HG02973 (cell line): ENCODE results near the gene SPECC1.
"Not testable (repeated sequence)": the region's sequence is repeated elsewhere in the genome, so short reads cannot be mapped to it uniquely, and the experiment has no call there.

Source experiments
- ATAC-seq: cut with Tn5 transposase; IDR thresholded peaks from one replicate; pipeline ENCODE4 v1.9.1; 2021; ENCODE audit warnings: moderate library complexity; ENCODE audit not compliant: unreplicated experiment

The SPECC1 gene

DNA sequence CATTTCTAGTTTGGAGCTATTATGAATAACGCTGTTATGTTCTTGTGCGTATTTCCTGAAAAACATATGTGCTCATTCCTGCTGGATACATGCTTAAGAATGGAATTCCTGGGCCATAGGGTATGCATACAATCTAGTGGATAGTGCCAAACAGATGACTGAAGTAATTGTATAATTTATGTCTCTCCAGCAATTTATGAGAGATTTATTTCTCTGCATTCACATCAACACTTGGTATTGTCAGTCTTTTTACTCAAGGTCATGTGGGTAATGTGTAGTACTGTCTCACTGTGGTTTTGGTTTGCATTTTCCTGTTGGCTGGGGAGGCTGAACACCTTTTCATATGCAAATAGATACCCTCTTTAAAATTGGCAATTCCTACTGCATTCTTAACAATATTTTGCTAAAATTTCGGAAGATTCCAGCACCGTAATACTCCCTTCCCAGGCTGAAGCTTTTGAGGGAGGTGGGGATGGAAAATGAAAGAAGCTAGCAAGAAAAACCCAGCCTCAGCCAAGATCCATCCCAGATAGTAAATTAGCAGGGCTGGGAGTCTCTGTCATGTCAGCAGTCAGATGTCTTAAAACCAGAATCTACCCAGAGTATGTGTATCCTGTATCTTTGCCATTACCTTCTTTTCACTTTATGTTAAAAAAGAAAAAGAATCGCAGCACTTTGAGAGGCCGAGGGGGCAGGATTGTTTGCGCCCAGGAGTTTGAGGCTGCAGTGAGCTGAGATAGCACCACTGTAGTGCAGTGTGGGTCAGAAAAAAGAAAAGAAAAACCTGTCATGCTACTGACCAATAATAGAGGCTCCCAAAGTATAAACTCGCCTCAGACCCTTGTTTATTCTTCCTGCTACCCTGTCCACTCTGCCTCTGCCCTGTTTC, 253.3 kb downstream of the SPECC1 start:
- ATAC-seq, result no peak

DNA sequence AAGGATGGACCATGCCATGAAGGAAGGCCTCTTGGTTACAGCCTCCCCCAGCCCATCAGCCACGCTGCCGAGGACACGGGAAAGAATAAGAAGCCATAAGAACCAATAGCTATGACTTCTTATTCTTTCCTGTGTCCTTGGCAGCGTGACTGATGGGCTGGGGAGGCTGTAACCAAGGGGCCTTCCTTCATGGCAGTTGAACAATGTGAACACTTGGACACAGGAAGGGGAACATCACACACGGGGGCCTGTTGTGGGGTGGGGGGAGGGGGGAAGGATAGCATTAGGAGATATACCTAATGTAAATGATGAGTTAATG, 253.9 kb downstream of the SPECC1 start:
- ATAC-seq, result not testable (repeated sequence)

DNA sequence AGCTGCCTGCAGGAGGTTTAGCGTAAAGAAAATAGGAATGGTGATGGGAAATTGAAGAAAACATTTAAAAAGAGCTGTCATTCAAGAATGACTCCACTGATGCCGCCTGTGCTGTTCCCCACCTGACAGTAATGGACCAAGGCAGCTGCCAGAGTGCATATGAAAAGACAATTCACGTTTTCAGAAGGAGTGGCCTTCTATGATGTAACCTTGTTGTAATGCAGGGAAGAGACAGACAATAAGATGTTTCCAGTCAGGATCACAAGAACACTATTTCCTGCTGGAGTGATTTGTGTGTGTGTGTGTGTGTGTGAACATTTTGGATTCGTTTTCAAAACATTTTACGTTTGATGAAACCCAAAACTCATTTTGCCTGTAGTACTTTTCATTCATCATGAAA, 254.4 kb downstream of the SPECC1 start:
- ATAC-seq, result no peak

DNA sequence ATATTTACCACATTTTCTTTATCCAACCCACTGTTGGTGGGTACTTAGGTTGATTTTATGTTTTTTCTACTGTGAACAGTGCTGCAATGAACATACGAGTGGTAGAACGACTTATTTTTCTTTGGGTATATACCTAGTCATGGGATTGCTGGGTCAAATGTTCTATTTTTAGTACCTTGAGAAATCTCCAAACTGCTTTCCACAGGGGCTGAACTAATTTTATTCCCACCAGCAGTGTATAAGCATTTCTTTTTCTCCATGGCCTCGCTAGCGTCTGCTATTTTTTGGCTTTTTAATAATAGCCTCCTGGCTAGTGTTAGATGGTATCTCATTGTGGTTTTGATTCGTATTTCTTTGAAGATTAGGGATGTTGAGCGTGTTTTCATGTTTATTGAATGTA, 255.8 kb downstream of the SPECC1 start:
- ATAC-seq, result no peak

DNA sequence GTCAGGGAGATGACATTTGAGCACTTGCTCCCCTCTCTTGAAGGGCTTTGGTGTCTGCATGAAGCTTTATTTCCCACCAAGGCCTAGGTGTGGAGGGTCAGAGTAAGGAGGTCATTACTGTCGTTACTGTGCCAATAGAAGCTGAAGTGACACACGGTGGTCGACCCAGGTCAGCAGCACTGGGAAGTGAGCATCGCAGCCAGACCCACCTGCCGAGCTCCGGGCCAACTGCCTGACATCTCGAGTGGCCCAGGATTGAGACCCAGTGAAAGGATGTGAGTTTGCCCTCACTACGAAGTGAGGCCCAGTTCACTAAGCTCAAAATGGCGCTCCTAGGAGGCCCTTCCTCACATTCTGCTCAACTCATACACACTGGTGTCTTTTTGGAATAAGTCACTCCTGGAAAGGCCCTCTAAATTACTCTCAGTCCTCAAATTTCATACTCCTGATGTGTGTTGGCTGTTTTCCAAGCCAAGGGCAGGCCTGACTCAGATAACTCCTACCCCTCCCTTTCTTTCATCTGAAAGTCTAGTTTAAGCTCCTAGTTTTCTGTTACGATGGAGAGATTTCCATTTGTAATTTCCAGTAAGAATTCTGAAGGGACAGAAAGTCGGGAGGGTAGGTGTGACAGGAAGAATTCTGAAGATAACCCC, 257.8 kb downstream of the SPECC1 start:
- ATAC-seq, result no peak

DNA sequence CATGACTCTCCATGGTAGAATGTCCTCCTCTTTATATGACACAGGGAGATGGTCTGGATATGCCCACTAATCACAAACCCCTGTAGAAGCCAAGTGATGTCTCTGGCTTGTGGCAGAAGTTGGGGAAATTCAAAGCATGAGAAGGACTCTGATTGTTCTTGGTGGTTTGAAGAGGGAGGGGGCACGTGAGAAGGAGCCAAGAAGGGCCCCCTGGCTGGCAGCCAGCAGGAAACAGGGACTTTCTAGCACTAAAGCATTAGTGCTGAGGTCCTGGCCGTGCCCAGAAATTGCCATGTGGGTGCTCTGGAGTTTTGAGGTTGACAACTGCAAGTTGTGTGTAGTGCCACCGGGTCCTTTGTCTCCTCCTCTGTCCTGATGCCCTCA, 258.3 kb downstream of the SPECC1 start:
- no peak for ATAC-seq

DNA sequence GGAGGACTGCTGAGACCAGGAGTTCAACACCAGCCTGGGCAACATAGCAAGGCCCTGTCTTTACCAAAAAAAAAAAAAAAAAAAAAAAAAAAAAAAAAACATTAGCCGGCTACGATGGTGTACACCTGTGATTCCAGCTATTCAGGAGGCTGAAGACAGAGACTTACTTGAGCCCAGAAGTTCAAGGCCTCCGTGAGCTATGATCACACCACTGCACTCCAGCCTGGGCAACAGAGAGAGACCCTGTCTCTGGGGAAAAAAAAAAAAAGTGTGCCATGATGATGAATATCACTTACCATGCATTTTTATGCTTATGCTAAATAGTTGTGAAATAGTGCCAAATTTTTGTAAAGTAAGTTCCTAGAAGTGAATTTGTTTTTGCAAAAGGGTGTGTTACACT, 261.2 kb downstream of the SPECC1 start:
- ATAC-seq, result no peak

DNA sequence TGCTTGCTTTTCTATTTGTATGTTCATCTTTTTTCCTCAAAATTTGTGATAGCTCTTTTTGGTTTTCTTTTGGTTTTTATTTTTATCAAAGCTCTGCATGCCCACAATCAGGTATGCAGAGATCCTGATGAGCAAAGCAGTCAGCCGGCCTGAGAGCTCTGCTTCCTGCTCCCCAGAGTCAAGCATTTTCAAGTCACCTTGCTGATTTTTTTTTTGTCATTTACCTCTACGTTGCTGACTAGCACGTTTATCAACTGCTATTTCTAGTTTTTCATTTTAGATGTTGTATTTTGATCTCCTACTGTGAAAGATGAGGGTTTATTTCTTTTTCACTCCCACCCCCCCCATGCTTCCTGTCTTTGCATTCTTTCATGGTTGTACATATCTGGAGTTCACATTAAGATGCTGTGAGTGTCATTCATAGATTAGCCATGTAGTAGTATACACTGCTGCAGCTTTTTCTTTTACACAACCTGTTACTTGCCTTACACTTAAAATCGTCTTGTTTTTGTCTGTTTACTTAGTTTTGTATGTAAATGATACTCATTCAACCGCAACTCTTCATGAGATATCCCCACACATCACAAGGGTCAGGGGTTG, 262.0 kb downstream of the SPECC1 start:
- ATAC-seq, result no peak

DNA sequence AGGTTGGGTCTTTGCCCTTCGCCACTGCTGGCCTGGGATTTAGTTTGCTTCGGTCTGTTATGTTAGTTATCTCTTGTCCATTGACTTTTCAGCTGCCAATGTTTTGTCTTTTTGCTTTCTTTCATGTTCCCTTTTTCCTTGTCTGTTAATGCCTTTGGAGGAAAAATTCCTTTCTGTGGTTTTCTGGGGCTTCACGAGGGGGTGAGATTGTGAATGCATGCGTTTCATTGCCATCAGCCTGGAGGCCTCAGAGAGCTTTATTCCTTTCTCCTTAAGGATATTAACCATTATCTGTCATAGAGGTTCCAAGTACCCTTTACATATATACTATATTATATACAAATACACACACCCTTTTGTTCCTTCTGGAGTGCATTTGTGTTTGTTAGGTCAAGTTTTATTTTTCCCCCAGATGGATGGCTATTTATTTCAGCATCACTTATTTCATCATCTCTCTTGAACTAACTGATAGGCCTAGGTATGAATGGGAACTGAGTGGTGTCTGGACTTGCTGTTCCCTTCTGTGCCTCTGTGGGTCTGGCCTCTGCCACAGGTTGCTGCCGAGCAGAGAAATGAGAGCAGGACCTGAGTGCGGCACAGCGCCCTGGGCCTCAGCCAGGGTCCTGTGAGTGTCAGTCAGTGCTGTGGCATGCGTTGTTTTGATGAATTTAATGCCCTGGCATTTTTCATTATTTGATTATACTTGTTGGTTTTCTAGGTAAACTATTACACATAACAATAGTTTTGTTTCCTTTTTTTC, 264.8 kb downstream of the SPECC1 start:
- no peak for ATAC-seq

DNA sequence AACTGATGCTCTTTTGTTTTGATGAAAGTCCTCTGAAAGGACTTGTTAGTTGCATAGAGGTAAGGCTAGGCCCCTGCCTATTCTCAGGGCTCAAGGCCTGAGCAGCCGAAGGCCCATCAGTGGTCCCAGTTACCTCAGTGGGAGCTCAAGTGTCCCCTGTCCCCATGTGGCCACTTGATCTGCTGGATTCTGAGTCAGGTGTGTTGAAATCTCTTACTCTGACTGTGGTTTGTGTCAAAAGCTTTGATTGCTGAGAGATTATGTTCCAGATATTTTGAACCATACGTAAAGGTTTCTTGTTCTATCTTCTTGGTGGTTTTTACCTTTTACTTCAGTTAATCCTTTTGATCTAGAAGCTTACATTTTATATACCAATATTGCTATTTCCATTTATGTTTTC, 266.5 kb downstream of the SPECC1 start:
- ATAC-seq, result no peak

DNA sequence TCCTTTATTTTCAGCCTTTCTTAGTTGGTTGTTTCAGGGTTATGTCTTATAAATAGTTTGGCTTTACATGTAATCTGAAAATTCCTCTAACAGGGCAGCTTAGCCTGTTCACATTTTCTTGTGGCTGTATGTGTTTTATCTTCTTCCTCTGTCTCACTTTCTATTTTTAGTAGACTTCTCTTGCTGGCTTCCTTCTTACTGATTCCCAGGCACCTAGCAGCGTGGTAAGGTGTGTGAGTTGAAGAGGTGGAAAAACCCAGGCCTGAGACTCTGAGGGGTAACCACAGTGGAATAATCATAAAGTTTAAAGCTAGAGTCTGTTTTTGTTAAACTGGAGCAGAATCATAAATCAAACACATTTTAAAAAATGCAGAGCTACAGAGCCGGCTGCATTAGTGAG, 267.3 kb downstream of the SPECC1 start:
- no peak for ATAC-seq

DNA sequence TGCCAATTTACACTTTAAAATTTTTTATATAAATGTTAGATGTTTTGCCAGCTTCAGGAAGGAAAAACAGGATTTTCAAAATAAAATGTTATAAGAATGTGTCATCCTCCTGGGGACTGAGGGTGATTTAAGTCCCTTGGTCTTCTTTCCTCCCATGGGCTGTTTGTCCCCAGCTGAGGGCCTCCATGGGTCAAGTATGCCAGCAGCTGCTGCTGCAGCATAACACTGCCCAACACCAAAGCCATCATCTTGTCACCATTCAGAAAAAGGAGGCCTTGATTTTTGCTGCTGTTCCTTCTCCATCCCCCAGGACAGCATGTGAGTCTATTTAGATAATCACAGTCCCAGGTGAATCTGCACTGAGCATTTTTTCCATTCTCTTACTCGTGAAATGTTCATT, 269.6 kb downstream of the SPECC1 start:
- ATAC-seq, result no peak

DNA sequence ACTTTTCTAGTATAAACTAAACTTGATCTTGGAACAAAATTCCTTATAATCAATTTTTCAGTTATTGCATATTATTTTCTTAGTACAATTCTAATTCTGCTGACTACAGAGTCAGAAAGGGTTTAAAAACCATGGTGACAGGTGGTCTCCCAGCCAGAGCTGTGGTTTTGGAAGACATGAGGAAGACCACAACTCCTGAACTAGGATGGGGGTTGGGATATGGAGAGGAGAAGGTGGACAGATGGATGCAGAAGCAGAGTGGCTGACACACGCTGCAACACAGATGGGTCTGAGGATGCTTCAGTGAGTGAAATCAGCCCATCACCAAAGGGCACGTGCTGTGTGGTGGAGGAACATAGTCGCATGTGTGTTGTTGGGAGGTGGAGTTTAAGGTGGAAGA, 270.5 kb downstream of the SPECC1 start:
- no peak for ATAC-seq

DNA sequence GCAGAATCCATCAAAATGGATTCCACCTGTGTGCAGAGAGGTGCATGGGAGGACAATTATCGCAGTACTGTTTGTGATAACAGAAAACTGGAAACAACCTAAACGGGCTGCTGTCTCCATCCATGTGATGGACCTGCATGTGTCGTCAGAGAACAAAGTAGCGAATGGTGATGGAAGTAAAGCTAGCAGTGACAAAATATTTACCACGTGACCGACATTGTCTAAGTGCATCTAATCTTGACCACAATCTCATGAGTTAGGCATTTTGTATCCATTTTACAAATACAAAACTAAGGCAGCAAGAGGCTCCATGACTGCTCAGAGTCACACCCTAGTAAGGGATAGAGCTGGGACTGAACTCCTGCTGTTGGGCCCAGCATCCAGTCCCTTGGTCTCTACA, 270.9 kb downstream of the SPECC1 start:
- no peak for ATAC-seq

DNA sequence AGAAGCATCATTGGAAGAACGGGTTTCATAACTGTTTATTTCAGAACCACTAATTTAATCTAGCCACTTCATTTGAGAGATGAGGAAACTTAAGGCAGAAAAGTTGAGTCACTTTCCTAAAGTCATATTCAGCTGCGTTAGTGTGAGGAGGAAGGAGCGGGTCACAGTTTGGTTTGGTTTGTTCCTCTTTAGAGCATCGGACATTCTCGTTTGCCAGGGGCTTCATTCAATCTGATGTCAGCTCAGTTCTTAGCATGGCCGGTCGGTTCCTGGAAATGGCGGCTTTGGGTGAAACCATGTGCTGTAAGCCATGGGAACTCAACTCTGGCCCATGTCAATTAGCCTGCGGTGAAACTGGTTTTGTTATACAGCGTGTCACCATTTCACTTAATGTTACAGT, 271.7 kb downstream of the SPECC1 start:
- no peak for ATAC-seq

DNA sequence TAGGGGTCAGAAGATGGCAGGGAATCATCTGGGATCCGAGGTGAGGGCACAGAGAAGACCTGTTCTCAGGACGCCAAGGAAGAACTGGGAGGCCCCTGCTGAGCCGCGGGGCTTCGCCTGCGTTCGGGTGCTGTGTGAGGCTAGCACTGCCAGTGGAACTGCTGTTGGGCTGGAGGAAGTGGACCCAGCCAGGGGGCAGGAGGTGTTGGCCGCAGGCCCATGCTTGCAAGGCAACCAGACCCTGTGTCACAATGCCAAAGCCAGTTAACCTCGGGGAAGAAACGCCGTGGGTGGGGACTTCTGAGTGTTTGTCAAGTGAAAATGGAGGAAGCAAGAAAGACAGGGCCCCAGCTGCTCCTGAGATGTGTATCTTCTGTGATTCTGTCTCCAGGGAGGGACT, 272.7 kb downstream of the SPECC1 start:
- no peak for ATAC-seq

DNA sequence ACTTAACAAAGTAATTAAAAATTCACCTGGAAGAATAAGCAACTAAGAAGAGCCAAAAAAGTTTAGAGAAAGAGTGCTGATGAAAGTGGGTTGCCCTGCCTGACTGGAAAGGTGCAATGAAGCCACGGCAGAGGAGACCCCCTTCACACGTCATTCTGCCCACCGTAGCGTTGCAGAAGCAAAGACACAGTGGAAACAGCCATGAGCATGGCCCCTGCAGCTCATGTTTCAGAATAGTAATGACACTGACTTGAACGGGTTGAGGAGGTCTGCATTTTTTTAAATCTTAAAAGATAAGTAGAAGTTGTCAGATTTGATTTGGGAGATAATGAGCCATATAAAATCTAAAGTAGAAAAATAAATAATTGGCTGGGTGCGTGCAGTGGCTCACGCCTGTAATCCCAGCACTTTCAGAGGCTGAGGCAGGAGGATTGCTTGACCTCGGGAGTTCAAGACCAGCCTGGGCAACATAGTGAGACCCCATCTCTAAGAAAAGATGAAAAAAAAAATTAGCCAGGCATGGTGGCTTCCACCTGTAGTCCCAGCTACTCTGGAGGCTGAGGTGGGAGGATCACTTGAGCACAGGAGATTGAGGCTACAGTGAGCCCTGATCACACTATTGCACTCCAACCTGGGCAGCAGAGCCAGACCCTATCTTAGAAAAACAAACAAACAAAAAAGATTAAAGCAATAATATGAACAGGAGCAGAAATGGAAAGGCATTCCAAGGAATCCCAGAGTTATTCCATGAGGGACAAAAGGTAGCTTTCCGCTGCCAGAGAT, 273.6 kb downstream of the SPECC1 start:
- no peak for ATAC-seq

DNA sequence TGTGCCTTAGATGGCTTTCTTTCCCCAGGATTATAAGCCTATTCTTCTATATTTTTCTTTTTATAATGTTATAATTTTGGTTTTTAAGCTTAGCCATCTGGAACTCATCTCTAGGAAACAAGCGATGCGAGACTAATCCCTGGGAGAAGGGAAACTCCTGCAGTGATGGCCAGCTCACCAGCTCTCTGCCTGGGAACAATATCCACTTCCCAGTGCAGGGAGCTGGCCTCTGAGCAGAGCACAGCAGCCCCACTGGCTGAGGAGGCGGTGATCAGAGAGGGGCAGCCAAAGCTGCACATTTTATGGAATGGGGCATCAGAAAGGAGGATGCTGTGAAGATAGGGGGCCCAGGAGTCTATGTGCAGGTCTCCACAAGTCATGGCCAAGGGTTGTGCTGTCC, 274.9 kb downstream of the SPECC1 start:
- ATAC-seq, result no peak

DNA sequence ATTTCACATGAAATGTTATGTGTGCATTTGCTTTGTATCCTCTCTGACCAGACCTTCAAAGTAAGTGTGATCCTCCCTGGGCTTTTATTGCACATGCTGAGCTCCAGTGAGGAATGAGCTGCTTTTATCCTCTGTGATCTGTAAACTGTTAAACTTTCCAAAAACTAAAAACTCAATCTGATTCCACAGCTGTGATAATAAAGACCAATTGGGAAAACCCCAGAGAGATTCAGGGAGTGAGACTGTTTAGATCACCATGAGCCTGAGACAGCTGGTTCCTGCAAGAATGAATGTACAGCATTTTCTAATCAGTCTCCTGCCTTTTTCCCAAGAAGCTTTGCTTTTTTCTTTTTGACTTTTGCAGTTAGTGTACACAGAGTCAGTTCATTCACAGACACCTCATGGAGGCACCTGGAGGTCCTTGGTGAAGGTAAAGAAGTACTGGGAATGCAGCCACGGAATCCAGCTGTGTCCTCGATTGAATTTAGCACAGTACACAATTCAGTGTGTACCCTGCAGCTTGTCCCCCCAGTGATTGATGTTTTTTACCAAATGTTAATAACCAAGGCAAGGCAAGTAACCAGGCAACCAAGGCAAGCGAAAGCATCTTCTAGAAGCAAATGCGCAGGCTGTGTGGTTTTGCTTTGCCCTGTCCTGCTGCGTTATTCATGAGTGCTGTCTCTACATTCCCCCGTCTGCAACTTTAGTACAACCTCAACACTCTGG, 275.6 kb downstream of the SPECC1 start:
- no peak for ATAC-seq

DNA sequence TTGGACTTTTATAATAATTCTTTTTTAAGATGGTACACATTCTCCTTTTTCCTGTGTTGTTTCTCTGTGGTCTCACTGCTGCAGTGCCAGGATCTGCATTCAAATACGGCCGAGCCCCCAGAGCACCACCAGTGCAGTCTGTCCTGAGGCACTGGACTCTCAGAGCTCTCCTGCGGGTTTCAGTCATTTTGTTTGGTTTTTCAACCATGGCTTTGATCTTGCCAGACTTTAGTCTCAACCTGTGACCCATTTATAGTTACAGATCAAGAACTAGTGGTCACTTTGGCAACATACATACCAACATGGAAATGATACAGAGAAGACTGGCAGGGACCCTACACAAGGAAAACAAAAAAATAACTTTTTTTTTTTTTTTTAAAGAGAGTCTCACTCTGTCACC, 280.8 kb downstream of the SPECC1 start:
- no peak for ATAC-seq
